Activated CD8-positive, alpha-beta T cell treated with anti-CD3 and anti-CD28 coated beads, Interleukin-2, amount 10 ng/mL, durations not matched to agents 7 days and 5 days (primary cell): ENCODE results near the gene GMCL2. TPM values are rescaled to one million over a fixed set of nuclear protein-coding genes. Genes with fewer than 3 reads are reported as not detected.

Experiments used
- ATAC-seq: fragments of 150-1000 bp; cut with Tn5 transposase; one replicate; pipeline ENCODE4 v1.10.0; 2021; ENCODE audit warnings: moderate library complexity
- CTCF ChIA-PET: fragments of 350-600 bp; sonication (Branson Sonifier 250); formaldehyde crosslinking; loops from one replicate; lab custom pipeline; 2021; ENCODE audit warnings: antibody characterized with exemption; lab: Charles Lee
- POLR2A ChIA-PET: fragments of 350-600 bp; sonication (Branson Sonifier 250); formaldehyde crosslinking; loops from one replicate; lab custom pipeline; 2021; ENCODE audit warnings: antibody characterized with exemption; lab: Charles Lee
- DNase-seq: peaks from one replicate; pipeline ENCODE4 v3.0.0-alpha.2; 2020
- H3K27ac Mint-ChIP-seq: one replicate; pipeline ENCODE4 v1.8.0; 2021; ENCODE audit warnings: mild to moderate bottlenecking, mixed read lengths
- H3K27me3 Mint-ChIP-seq: one replicate; pipeline ENCODE4 v1.8.0; 2021; ENCODE audit warnings: low read depth, mixed read lengths
- H3K36me3 Mint-ChIP-seq: one replicate; pipeline ENCODE4 v1.8.0; 2021; ENCODE audit warnings: low read depth, mixed read lengths
- H3K4me1 Mint-ChIP-seq: one replicate; pipeline ENCODE4 v1.8.0; 2021; ENCODE audit warnings: low read depth, mixed read lengths
- H3K4me3 Mint-ChIP-seq: one replicate; pipeline ENCODE4 v1.8.0; 2021; ENCODE audit warnings: mild to moderate bottlenecking, mixed read lengths
- H3K9me3 Mint-ChIP-seq: one replicate; pipeline ENCODE4 v1.8.0; 2022; ENCODE audit warnings: mixed read lengths; ENCODE audit not compliant: insufficient read depth
- total RNA-seq, 2 experiments: library from RNA; stranded (reverse); gene quantifications; one replicate each; pipeline ENCODE4 v1.2.3, GENCODE V29; 2021

The GMCL2 gene
- total RNA-seq, 2 experiments from 2014 or later = not detected

- POLR2A ChIA-PET = interaction anchor here (1.0 kb wide), 1 partner anchor 17 kb away, joined by 3 read pairs; the partner anchor contains the start of gene HNRNPAB
- peak; percentile 25 for ATAC-seq
- Mint-ChIP-seq H3K4me3 (no peak overlapping the region), H3K36me3 (peaks cover 69% of the 10 kb centered on the region), H3K27ac (peak overlapping the region; percentile 66), H3K9me3 (no peaks in the 10 kb centered on the region), H3K27me3 (no peaks in the 10 kb centered on the region), H3K4me1 (peaks cover 21% of the 10 kb centered on the region)
- CTCF ChIA-PET = interaction anchor here (1.0 kb wide), 1 partner anchor 9 kb away, joined by 3 read pairs; no protein-coding TSS in a partner anchor
- no peak for DNase-seq
Measured at GRCh38 chr5:178221282-178221681, 34.1 kb upstream of the GMCL2 start.

GRCh38 chr5:178218827-178219226 lies 31.7 kb upstream of the GMCL2 start:
- H3K27ac Mint-ChIP-seq = no peak overlapping the region
- H3K27me3 Mint-ChIP-seq = no peaks in the 10 kb centered on the region
- no peak for ATAC-seq
- peaks cover 26% of the 10 kb centered on the region for H3K4me1 Mint-ChIP-seq
- ChIA-PET POLR2A (no interaction called here), CTCF (no interaction called here)
- no peak for DNase-seq
- H3K36me3 Mint-ChIP-seq = peaks cover 68% of the 10 kb centered on the region
- H3K4me3 Mint-ChIP-seq = no peak overlapping the region
- no peaks in the 10 kb centered on the region for H3K9me3 Mint-ChIP-seq

GRCh38 chr5:178218237-178218776 lies 31.1 kb upstream of the GMCL2 start:
- DNase-seq (no peak), ATAC-seq (no peak)
- POLR2A ChIA-PET = no interaction called here
- H3K36me3 Mint-ChIP-seq = peaks cover 68% of the 10 kb centered on the region
- no peaks in the 10 kb centered on the region for H3K27me3 Mint-ChIP-seq
- no peaks in the 10 kb centered on the region for H3K9me3 Mint-ChIP-seq
- CTCF ChIA-PET = no interaction called here
- H3K27ac Mint-ChIP-seq = no peak overlapping the region
- no peak overlapping the region for H3K4me3 Mint-ChIP-seq
- H3K4me1 Mint-ChIP-seq = peaks cover 31% of the 10 kb centered on the region

- H3K9me3 Mint-ChIP-seq = no peaks in the 10 kb centered on the region
- ChIA-PET POLR2A (interaction anchor here (1.2 to 3.5 kb wide), 2 partner anchors 11 to 15 kb away, joined by 5 to 21 read pairs; partner anchors contain the start of genes HNRNPAB and PHYKPL), CTCF (interaction anchor here (0.6 to 1.9 kb wide), 3 partner anchors 11 to 16 kb away, joined by 3 to 5 read pairs (median 3); partner anchors contain the start of gene PHYKPL)
- no peak overlapping the region for H3K4me3 Mint-ChIP-seq
- ATAC-seq = no peak
- peaks cover 75% of the 10 kb centered on the region for H3K36me3 Mint-ChIP-seq
- H3K27ac Mint-ChIP-seq = no peak overlapping the region
- peaks cover 27% of the 10 kb centered on the region for H3K4me1 Mint-ChIP-seq
- H3K27me3 Mint-ChIP-seq = no peaks in the 10 kb centered on the region
- no peak for DNase-seq
Measured at GRCh38 chr5:178216779-178217178, 29.6 kb upstream of the GMCL2 start.

- POLR2A ChIA-PET = interaction anchor here (1.2 to 3.5 kb wide), 2 partner anchors 10 to 16 kb away, joined by 5 to 21 read pairs; partner anchors contain the start of genes HNRNPAB and PHYKPL
- DNase-seq (no peak), ATAC-seq (no peak)
- peak overlapping the region; percentile 58 for H3K27ac Mint-ChIP-seq
- no peaks in the 10 kb centered on the region for H3K9me3 Mint-ChIP-seq
- no peaks in the 10 kb centered on the region for H3K27me3 Mint-ChIP-seq
- no peak overlapping the region for H3K4me3 Mint-ChIP-seq
- peaks cover 21% of the 10 kb centered on the region for H3K4me1 Mint-ChIP-seq
- CTCF ChIA-PET = interaction anchor here (0.6 to 1.9 kb wide), 4 partner anchors 10 to 19 kb away, joined by 3 to 5 read pairs (median 4); partner anchors contain the start of gene PHYKPL
- peaks cover 75% of the 10 kb centered on the region for H3K36me3 Mint-ChIP-seq
Measured at GRCh38 chr5:178216088-178216534, 28.9 kb upstream of the GMCL2 start.

- no peaks in the 10 kb centered on the region for H3K27me3 Mint-ChIP-seq
- H3K4me1 Mint-ChIP-seq = peaks cover 20% of the 10 kb centered on the region
- peaks cover 75% of the 10 kb centered on the region for H3K36me3 Mint-ChIP-seq
- ChIA-PET POLR2A (interaction anchor here (0.7 to 3.5 kb wide), 3 partner anchors 10 to 25 kb away, joined by 3 to 21 read pairs (median 5); partner anchors contain the start of genes HNRNPAB and PHYKPL), CTCF (interaction anchor here (0.7 to 1.9 kb wide), 3 partner anchors 9 to 140 kb away, joined by 3 to 5 read pairs (median 4); no protein-coding TSS in a partner anchor)
- H3K9me3 Mint-ChIP-seq = no peaks in the 10 kb centered on the region
- no peak overlapping the region for H3K4me3 Mint-ChIP-seq
- H3K27ac Mint-ChIP-seq = no peak overlapping the region
- ATAC-seq = no peak
- no peak for DNase-seq
Measured at GRCh38 chr5:178215280-178216002, 28.3 kb upstream of the GMCL2 start.

GRCh38 chr5:178214160-178214803 lies 27.1 kb upstream of the GMCL2 start:
- no peaks in the 10 kb centered on the region for H3K27me3 Mint-ChIP-seq
- ChIA-PET POLR2A (interaction anchor here (0.6 to 3.5 kb wide), 4 partner anchors 8 to 123 kb away, joined by 3 to 21 read pairs (median 4); partner anchors contain the start of gene HNRNPAB), CTCF (interaction anchor here (1.2 to 1.4 kb wide), 2 partner anchors 21 to 138 kb away, joined by 3 to 4 read pairs; no protein-coding TSS in a partner anchor)
- H3K27ac Mint-ChIP-seq = peak overlapping the region; percentile 51
- peaks cover 80% of the 10 kb centered on the region for H3K36me3 Mint-ChIP-seq
- peaks cover 26% of the 10 kb centered on the region for H3K4me1 Mint-ChIP-seq
- DNase-seq = peak; percentile 21
- no peak for ATAC-seq
- no peaks in the 10 kb centered on the region for H3K9me3 Mint-ChIP-seq
- no peak overlapping the region for H3K4me3 Mint-ChIP-seq

GRCh38 chr5:178213748-178214151 lies 26.6 kb upstream of the GMCL2 start:
- POLR2A ChIA-PET = interaction anchor here (0.9 to 1.4 kb wide), 2 partner anchors 10 to 18 kb away, joined by 3 to 6 read pairs; partner anchors contain the start of gene HNRNPAB
- ATAC-seq = no peak
- H3K4me3 Mint-ChIP-seq = no peak overlapping the region
- peak; percentile 21 for DNase-seq
- CTCF ChIA-PET = interaction anchor here (1.4 kb wide), 1 partner anchor 21 kb away, joined by 4 read pairs; no protein-coding TSS in a partner anchor
- no peaks in the 10 kb centered on the region for H3K27me3 Mint-ChIP-seq
- H3K27ac Mint-ChIP-seq = peak overlapping the region; percentile 51
- H3K36me3 Mint-ChIP-seq = peaks cover 81% of the 10 kb centered on the region
- H3K9me3 Mint-ChIP-seq = no peaks in the 10 kb centered on the region
- H3K4me1 Mint-ChIP-seq = peaks cover 32% of the 10 kb centered on the region

GRCh38 chr5:178213003-178213461 lies 25.9 kb upstream of the GMCL2 start:
- POLR2A ChIA-PET = interaction anchor here (0.7 to 1.4 kb wide), 3 partner anchors 9 to 69 kb away, joined by 3 to 6 read pairs (median 4); partner anchors contain the start of gene HNRNPAB
- H3K9me3 Mint-ChIP-seq = no peaks in the 10 kb centered on the region
- no peak for DNase-seq
- H3K36me3 Mint-ChIP-seq = peaks cover 81% of the 10 kb centered on the region
- H3K4me1 Mint-ChIP-seq = peaks cover 37% of the 10 kb centered on the region
- H3K27me3 Mint-ChIP-seq = no peaks in the 10 kb centered on the region
- H3K27ac Mint-ChIP-seq = no peak overlapping the region
- no peak for ATAC-seq
- CTCF ChIA-PET = interaction anchor here (1.4 kb wide), 1 partner anchor 22 kb away, joined by 4 read pairs; no protein-coding TSS in a partner anchor
- no peak overlapping the region for H3K4me3 Mint-ChIP-seq

- H3K4me1 Mint-ChIP-seq = peaks cover 43% of the 10 kb centered on the region
- DNase-seq = no peak
- H3K9me3 Mint-ChIP-seq = no peaks in the 10 kb centered on the region
- H3K27ac Mint-ChIP-seq = peak overlapping the region; percentile 64
- ChIA-PET POLR2A (interaction anchor here (0.6 to 1.2 kb wide), 3 partner anchors 12 to 92 kb away, joined by 3 to 4 read pairs (median 3); no protein-coding TSS in a partner anchor), CTCF (interaction anchor here (1.4 kb wide), 1 partner anchor 23 kb away, joined by 4 read pairs; no protein-coding TSS in a partner anchor)
- no peaks in the 10 kb centered on the region for H3K27me3 Mint-ChIP-seq
- H3K4me3 Mint-ChIP-seq = no peak overlapping the region
- peaks cover 86% of the 10 kb centered on the region for H3K36me3 Mint-ChIP-seq
- ATAC-seq = no peak
Measured at GRCh38 chr5:178212241-178213002, 25.3 kb upstream of the GMCL2 start.
